Measurements from ENCODE around the gene STAB1. TPM values are rescaled to one million over a fixed set of nuclear protein-coding genes. Genes with fewer than 3 reads are reported as not detected.

The STAB1 gene
- total RNA-seq, 1 donor from 2014 or later, result 67.3 TPM

DNA sequence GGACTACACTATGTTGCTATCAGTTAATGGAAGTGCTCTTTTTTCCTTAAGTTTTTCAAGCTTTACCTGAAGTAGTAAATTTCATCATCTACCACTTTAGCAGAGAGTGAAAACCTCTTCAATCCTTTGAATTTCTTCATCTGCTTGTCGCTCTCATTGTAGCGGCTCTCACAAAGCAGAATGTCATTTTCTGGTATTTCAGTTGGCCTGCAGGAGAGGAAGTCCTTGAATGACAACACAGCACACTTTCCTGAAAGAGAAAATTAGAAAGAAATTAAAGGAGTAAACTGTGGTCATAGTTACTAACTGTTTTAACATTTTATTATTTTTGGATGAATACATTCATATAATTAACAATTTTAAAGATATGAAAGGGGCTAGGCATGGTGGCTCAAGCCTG, 68.8 kb downstream of the STAB1 start:
- Histone ChIP-seq H3K4me3 (ENCODE audit: low read length in 3 of 3) (no peak overlapping the region), H3K9me3 (ENCODE audit: control insufficient read depth in 3 of 3, low read length in 3 of 3) (no peaks in the 10 kb centered on the region), H3K9ac (ENCODE audit: low read depth in 1 of 3, low read length in 3 of 3) (no peak overlapping the region), H3K4me1 (ENCODE audit: control insufficient read depth in 3 of 3, insufficient read depth in 3 of 3, low read length in 3 of 3) (no peaks in the 10 kb centered on the region), H3K36me3 (ENCODE audit: control insufficient read depth in 3 of 3, insufficient read depth in 3 of 3, low read length in 3 of 3) (peaks cover 17 to 38% (median 38%) of the 10 kb centered on the region in 3 donors), H3K27me3 (ENCODE audit: control insufficient read depth in 3 of 3, insufficient read depth in 3 of 3, low read length in 3 of 3) (no peaks in the 10 kb centered on the region), H3K27ac (ENCODE audit: low read depth, low read length) (no peak overlapping the region)

DNA sequence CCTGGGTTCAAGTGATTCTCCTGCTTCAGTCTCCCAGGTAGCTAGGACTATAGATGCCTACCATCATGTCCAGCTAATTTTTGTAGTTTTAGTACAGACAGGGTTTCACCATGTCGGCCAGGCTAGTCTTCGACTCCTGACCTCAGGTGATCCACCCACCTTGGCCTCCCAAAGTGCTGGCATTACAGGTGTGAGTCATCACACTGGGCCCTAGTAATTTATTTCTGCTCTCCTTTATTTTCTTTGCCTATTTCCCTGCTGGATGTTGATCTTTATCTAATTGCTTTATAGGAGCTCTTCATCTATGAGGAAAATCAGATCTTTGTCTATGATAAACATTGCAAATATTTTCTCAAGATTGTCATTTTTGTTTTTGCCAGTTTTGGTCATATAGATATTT, 72.9 kb downstream of the STAB1 start:
- Histone ChIP-seq H3K36me3 (ENCODE audit: control insufficient read depth in 3 of 3, insufficient read depth in 3 of 3, low read length in 3 of 3) (peaks cover 2 to 12% (median 12%) of the 10 kb centered on the region in 3 donors), H3K27me3 (ENCODE audit: control insufficient read depth in 3 of 3, insufficient read depth in 3 of 3, low read length in 3 of 3) (no peaks in the 10 kb centered on the region), H3K9me3 (ENCODE audit: control insufficient read depth in 3 of 3, low read length in 3 of 3) (no peaks in the 10 kb centered on the region), H3K9ac (ENCODE audit: low read depth in 1 of 3, low read length in 3 of 3) (no peak overlapping the region), H3K4me3 (ENCODE audit: low read length in 3 of 3) (no peak overlapping the region), H3K4me1 (ENCODE audit: control insufficient read depth in 3 of 3, insufficient read depth in 3 of 3, low read length in 3 of 3) (peaks cover 0 to 2% (median 0%) of the 10 kb centered on the region in 3 donors), H3K27ac (ENCODE audit: low read depth, low read length) (no peak overlapping the region)

DNA sequence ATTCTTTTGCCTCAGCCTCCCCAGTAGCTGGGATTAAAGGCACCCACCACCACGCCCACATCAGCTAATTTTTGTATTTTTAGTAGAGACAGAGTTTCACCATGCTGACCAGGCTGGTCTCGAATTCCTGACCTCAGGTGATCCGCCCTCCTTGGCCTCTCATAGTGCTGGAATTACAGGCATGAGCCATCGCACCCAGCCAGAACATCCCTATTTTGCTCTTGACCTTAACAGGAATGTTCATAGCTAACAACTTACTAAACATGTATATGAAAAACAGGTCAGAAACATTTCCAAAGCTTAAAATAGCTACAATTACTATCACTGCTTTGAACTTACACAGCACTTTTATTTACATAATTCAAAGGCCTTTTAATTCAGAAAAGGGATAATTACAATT, 74.9 kb downstream of the STAB1 start:
- Histone ChIP-seq H3K36me3 (ENCODE audit: control insufficient read depth in 3 of 3, insufficient read depth in 3 of 3, low read length in 3 of 3) (peaks cover 0 to 13% (median 13%) of the 10 kb centered on the region in 3 donors), H3K9ac (ENCODE audit: low read depth in 1 of 3, low read length in 3 of 3) (no peak overlapping the region), H3K4me1 (ENCODE audit: control insufficient read depth in 3 of 3, insufficient read depth in 3 of 3, low read length in 3 of 3) (peaks cover 0 to 2% (median 0%) of the 10 kb centered on the region in 3 donors), H3K9me3 (ENCODE audit: control insufficient read depth in 3 of 3, low read length in 3 of 3) (no peaks in the 10 kb centered on the region), H3K27me3 (ENCODE audit: control insufficient read depth in 3 of 3, insufficient read depth in 3 of 3, low read length in 3 of 3) (no peaks in the 10 kb centered on the region), H3K27ac (ENCODE audit: low read depth, low read length) (no peak overlapping the region), H3K4me3 (ENCODE audit: low read length in 3 of 3) (no peak overlapping the region)

DNA sequence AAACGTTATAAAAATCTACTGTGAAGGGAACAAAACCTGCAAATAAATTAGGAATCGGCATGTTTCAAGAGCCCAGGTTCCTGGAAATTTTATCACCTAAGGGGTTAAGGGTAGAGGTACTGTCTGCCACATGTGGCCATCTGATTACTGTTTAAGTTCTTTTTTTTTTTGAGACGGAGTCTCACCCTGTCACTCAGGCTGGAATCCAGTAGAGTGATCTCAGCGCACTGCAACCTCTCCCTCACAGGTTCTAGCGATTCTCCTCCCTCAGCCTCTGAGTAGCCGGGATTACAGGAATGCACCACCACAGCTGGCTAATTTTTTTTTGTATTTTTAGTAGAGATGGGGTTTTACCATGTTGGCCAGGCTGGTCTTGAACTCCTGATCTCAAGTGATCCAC, 77.1 kb downstream of the STAB1 start:
- Histone ChIP-seq H3K9me3 (ENCODE audit: control insufficient read depth in 3 of 3, low read length in 3 of 3) (no peaks in the 10 kb centered on the region), H3K4me3 (ENCODE audit: low read length in 3 of 3) (no peak overlapping the region), H3K27ac (ENCODE audit: low read depth, low read length) (no peak overlapping the region), H3K4me1 (ENCODE audit: control insufficient read depth in 3 of 3, insufficient read depth in 3 of 3, low read length in 3 of 3) (peaks cover 0 to 2% (median 0%) of the 10 kb centered on the region in 3 donors), H3K27me3 (ENCODE audit: control insufficient read depth in 3 of 3, insufficient read depth in 3 of 3, low read length in 3 of 3) (no peaks in the 10 kb centered on the region), H3K9ac (ENCODE audit: low read depth in 1 of 3, low read length in 3 of 3) (no peak overlapping the region), H3K36me3 (ENCODE audit: control insufficient read depth in 3 of 3, insufficient read depth in 3 of 3, low read length in 3 of 3) (peaks cover 0 to 24% (median 23%) of the 10 kb centered on the region in 3 donors)

Small RNA genes within 50 kb of the gene (small RNA-seq; reads per million reads assigned to genes)
- gene RNU6-856P, result not detected
- not detected for gene RNU6ATAC16P

Other genes with a start within 250 kb of the STAB1 start
- 8.4 TPM for gene PPM1M, start 249.6 kb upstream of the STAB1 start, total RNA-seq
- gene WDR82, start 216.7 kb upstream of the STAB1 start, total RNA-seq, result 69.9 TPM
- gene GLYCTK, start 207.5 kb upstream of the STAB1 start, total RNA-seq, result 4.2 TPM
- gene DNAH1, start 179.0 kb upstream of the STAB1 start, total RNA-seq, result 2.1 TPM
- gene BAP1, start 85.3 kb upstream of the STAB1 start, total RNA-seq, result 60.0 TPM
- gene PHF7, start 84.7 kb upstream of the STAB1 start, total RNA-seq, result 5.2 TPM
- 4.7 TPM for gene SEMA3G, start 50.2 kb upstream of the STAB1 start, total RNA-seq
- 461 TPM for gene TNNC1, start 41.3 kb upstream of the STAB1 start, total RNA-seq
- gene NISCH, start 39.7 kb upstream of the STAB1 start, total RNA-seq, result 43.3 TPM
- 20.9 TPM for gene NT5DC2, start 38.5 kb downstream of the STAB1 start, total RNA-seq
- 1.0 TPM for gene UQCC5, start 41.3 kb downstream of the STAB1 start, total RNA-seq
- 62.6 TPM for gene PBRM1, start 190.6 kb downstream of the STAB1 start, total RNA-seq
- gene GNL3, start 190.7 kb downstream of the STAB1 start, total RNA-seq, result 45.4 TPM
- gene GLT8D1, start 210.5 kb downstream of the STAB1 start, total RNA-seq, result 61.1 TPM
- gene SPCS1, start 210.8 kb downstream of the STAB1 start, total RNA-seq, result 43.3 TPM

Measured in skeletal muscle tissue (tissue), 5 donors.